Smooth muscle cell (in vitro differentiated cells): ENCODE measurements around the gene APP. TPM values are rescaled to one million over a fixed set of nuclear protein-coding genes. Genes with fewer than 3 reads are reported as not detected.
"Not testable (repeated sequence)": the region's sequence is repeated elsewhere in the genome, so short reads cannot be mapped to it uniquely, and the experiment has no call there.

Experiments used
- DNase-seq: peaks from one replicate; lab custom pipeline; 2025; ENCODE audit not compliant: unreplicated experiment; lab: John Stamatoyannopoulos, UW
- H2AFZ ChIP-seq: fragments of 200-600 bp; sonication (generic); 2 replicates; pipeline ENCODE4 v1.6.0; 2016; ENCODE audit warnings: antibody characterized with exemption, low read depth, mild to moderate bottlenecking
- H3F3A ChIP-seq: fragments of 200-600 bp; sonication (generic); 2 replicates; pipeline ENCODE4 v1.6.0; 2017; ENCODE audit warnings: antibody characterized with exemption, low read depth
- H3K27ac ChIP-seq: fragments of 200-600 bp; sonication (generic); 2 replicates; pipeline ENCODE4 v1.5.1; 2016; ENCODE audit warnings: low read depth, mild to moderate bottlenecking
- H3K27me3 ChIP-seq: fragments of 200-600 bp; sonication (generic); 2 replicates; pipeline ENCODE4 v1.6.1; 2016; ENCODE audit warnings: low read depth, mild to moderate bottlenecking
- H3K36me3 ChIP-seq: fragments of 200-600 bp; sonication (generic); 2 replicates; pipeline ENCODE4 v1.5.1; 2016; ENCODE audit warnings: low read depth
- H3K4me1 ChIP-seq: fragments of 200-600 bp; sonication (generic); 2 replicates; pipeline ENCODE4 v1.5.1; 2016; ENCODE audit warnings: low read depth
- H3K4me2 ChIP-seq: fragments of 200-600 bp; sonication (generic); 2 replicates; pipeline ENCODE4 v1.6.0; 2016; ENCODE audit warnings: mild to moderate bottlenecking
- H3K4me3 ChIP-seq: fragments of 200-600 bp; sonication (generic); 2 replicates; pipeline ENCODE4 v1.5.1; 2016; ENCODE audit warnings: mild to moderate bottlenecking
- H3K79me2 ChIP-seq: fragments of 200-600 bp; sonication (generic); 2 replicates; pipeline ENCODE4 v1.6.0; 2016; ENCODE audit warnings: low read depth, mild to moderate bottlenecking
- H3K9ac ChIP-seq: fragments of 200-600 bp; sonication (generic); 2 replicates; pipeline ENCODE4 v1.6.0; 2016; ENCODE audit warnings: low read depth
- H3K9me3 ChIP-seq: fragments of 200-600 bp; sonication (generic); replicated peaks from 2 replicates; pipeline ENCODE4 v1.5.1; 2016; ENCODE audit warnings: low read depth
- H4K20me1 ChIP-seq: fragments of 200-600 bp; sonication (generic); 2 replicates; pipeline ENCODE4 v1.6.0; 2016; ENCODE audit warnings: low read depth
- CTCF ChIP-seq: fragments of 200-600 bp; sonication (generic); IDR thresholded peaks from 2 replicates; pipeline ENCODE4 v1.5.1; 2017; ENCODE audit warnings: borderline replicate concordance, mild to moderate bottlenecking, antibody characterized with exemption; ENCODE audit not compliant: insufficient read depth, poor library complexity, severe bottlenecking
- WGBS: methylation state at CpG from one replicate; pipeline ENCODE4 v1.1.7; 2016; ENCODE audit warnings: low lambda C conversion rate; 5-methylcytosine and 5-hydroxymethylcytosine counted together
- polyA plus RNA-seq: library from polyadenylated mRNA; unstranded; fragments of >200 nt; fragmentation: Nextera tagmentation; extraction: Ambion mirVana; gene quantifications from 2 replicates; pipeline ENCODE4 v1.2.1, GENCODE V29; 2016
- total RNA-seq: library from RNA; depleted of rRNA; stranded (reverse); fragments of >200 nt; gene quantifications from 2 replicates; pipeline ENCODE4 v1.2.3, GENCODE V29; 2014

APP gene
- total and polyA plus RNA-seq, 2 experiments from 2014 or later, result 65.3 to 459 TPM

- Histone ChIP-seq H4K20me1 (peaks cover 95% of the 10 kb centered on the region), H3K27me3 (no peaks in the 10 kb centered on the region), H3K79me2 (peaks cover 99% of the 10 kb centered on the region), H3F3A (peaks cover 22% of the 10 kb centered on the region), H3K27ac (peak overlapping the region; percentile 83), H3K9ac (peak overlapping the region; percentile 36), H3K4me1 (peaks cover 3% of the 10 kb centered on the region), H3K36me3 (no peaks in the 10 kb centered on the region), H3K4me3 (no peak overlapping the region), H3K9me3 (no peaks in the 10 kb centered on the region), H3K4me2 (peak overlapping the region; percentile 19), H2AFZ (no peak overlapping the region)
- WGBS, result 67% methylated on average over 6 of the region's 6 CpGs
- TF ChIP-seq CTCF, result no peak
- DNase-seq, result no peak
Observed at GRCh38 chr21:26136671-26137070, 33.9 kb downstream of the APP start.

GRCh38 chr21:26135520-26135919 is 35.0 kb downstream of the APP start:
- Histone ChIP-seq H3K79me2 (peaks cover 95% of the 10 kb centered on the region), H3K4me2 (no peak overlapping the region), H2AFZ (no peak overlapping the region), H3K4me3 (no peak overlapping the region), H3K27ac (no peak overlapping the region), H3F3A (peaks cover 22% of the 10 kb centered on the region), H3K36me3 (no peaks in the 10 kb centered on the region), H3K27me3 (no peaks in the 10 kb centered on the region), H3K9ac (no peak overlapping the region), H3K4me1 (peaks cover 5% of the 10 kb centered on the region), H4K20me1 (peaks cover 93% of the 10 kb centered on the region), H3K9me3 (no peaks in the 10 kb centered on the region)
- no peak for TF ChIP-seq CTCF
- DNase-seq, result no peak
- WGBS, result 90% methylated on average over 7 of the region's 7 CpGs

- Histone ChIP-seq H3K4me2 (no peak overlapping the region), H4K20me1 (peaks cover 91% of the 10 kb centered on the region), H3K9me3 (no peaks in the 10 kb centered on the region), H3K4me1 (peaks cover 18% of the 10 kb centered on the region), H3K27ac (peak overlapping the region; percentile 86), H3K27me3 (no peaks in the 10 kb centered on the region), H3F3A (peaks cover 15% of the 10 kb centered on the region), H3K9ac (no peak overlapping the region), H3K36me3 (no peaks in the 10 kb centered on the region), H2AFZ (no peak overlapping the region), H3K4me3 (no peak overlapping the region), H3K79me2 (peaks cover 85% of the 10 kb centered on the region)
- WGBS, result 96% methylated on average over 3 of the region's 3 CpGs
- DNase-seq, result no peak
- no peak for TF ChIP-seq CTCF
Observed at GRCh38 chr21:26131554-26131953, 39.0 kb downstream of the APP start.

GRCh38 chr21:26131053-26131452 is 39.5 kb downstream of the APP start:
- not testable (repeated sequence) for H2AFZ ChIP-seq, DNase-seq, H3K9me3 ChIP-seq, H3K4me2 ChIP-seq, H3K9ac ChIP-seq, H3K36me3 ChIP-seq, H3K4me3 ChIP-seq, H3K27me3 ChIP-seq
- Histone ChIP-seq H4K20me1 (peaks cover 91% of the 10 kb centered on the region), H3F3A (peaks cover 15% of the 10 kb centered on the region), H3K4me1 (peaks cover 23% of the 10 kb centered on the region), H3K79me2 (peaks cover 85% of the 10 kb centered on the region), H3K27ac (peak overlapping the region; percentile 86)
- WGBS, result 91% methylated on average over 14 of the region's 14 CpGs
